ENCODE measurements around the gene CCDC152.
"Not testable (repeated sequence)": the region's sequence is repeated elsewhere in the genome, so short reads cannot be mapped to it uniquely, and the experiment has no call there.

The CCDC152 gene, protein sequence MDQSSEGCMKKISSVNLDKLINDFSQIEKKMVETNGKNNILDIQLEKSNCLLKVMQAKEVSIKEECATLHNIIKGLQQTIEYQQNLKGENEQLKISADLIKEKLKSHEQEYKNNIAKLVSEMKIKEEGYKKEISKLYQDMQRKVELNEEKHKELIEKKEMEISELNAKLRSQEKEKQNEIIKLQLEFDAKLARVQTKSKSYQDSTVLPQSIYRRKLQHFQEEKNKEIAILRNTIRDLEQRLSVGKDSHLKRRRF

DNA sequence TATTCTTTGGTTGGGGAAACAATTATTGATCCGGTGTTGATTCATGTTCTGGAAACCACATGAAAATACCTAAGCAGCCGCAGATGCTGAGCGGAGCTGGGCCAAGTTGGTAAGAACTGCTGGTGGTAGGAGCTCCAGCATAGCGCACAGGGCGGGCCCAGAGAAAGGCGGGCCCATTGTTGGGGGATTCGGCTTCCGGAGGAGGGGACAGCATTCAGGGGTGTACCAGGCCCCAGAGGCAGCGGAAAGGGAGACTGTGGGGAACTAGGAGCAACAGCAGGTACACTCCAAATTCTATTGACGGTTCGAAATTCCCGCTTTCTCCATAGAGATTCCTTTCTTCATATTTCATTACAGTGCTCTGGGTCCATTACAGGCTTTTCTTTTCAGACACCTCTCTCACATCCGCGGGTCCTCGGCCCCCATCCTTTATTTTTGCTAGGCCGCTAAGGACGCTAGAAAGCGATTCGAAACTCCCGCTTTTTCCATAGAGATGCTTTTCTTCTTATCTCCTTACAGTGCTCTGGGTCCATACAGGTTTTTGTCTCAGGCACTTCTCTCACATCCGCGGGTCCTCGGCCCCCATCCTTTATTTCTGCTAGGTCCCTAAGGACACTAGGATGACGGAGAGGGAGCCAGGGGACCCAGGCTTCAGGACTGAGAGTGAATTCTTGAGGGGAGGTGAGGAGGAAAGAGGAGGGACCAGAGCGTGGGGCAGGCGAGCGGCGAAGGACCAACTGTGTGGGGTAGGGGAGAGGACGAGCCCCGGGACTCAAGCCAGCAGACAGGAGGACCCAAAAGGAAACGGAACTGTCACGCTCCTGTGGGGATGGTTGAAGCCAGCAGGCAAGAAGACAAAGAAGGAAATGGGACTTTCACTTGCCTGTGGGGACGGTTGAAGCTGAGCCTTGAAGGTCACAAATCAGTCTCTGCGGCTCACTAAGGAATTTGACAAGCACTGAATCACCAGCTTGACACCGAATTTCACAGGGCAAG is at the start of gene CCDC152:
TSS of gene CCDC152 (plus strand) at position 213 of the 996 bp plus-strand sequence. CDS start 2,304 bp downstream, outside the sequence.
- peak; percentile 19 to 35 for DNase-seq (ENCODE audit: low read depth in 2 of 2)

DNA sequence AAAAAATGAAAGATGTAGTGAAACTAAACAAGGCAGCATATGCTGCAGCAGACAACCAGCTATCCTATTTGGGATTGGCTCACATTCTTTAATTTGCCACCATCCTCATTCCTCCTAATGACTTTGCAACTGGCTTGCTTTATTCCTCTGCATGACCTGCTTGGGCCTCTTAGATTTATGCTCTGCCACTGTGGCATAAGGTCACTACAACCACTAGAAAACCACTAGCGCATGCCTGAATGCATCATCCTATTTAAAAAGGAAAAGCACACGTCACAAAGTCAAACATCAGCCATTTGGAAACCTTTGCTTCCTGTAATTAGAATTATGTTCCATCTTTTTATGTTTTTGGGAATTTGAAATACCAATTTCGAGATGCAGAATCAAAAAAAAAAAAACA is 40.8 kb upstream of the CCDC152 start:
- DNase-seq (ENCODE audit: low read depth in 2 of 2) = no peak

DNA sequence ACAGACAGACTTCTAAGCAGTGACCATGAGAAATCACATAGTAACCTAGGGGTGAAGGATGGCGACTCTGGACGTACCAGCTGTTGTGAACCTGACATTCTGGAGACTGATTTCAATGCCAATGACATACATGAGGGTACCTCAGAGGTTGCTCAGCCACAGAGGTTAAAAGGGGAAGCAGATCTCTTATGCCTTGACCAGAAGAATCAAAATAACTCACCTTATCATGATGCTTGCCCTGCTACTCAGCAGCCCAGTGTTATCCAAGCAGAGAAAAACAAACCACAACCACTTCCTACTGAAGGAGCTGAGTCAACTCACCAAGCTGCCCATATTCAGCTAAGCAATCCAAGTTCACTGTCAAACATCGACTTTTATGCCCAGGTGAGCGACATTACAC is 38.0 kb upstream of the CCDC152 start:
- DNase-seq (ENCODE audit: low read depth in 2 of 2) = no peak

DNA sequence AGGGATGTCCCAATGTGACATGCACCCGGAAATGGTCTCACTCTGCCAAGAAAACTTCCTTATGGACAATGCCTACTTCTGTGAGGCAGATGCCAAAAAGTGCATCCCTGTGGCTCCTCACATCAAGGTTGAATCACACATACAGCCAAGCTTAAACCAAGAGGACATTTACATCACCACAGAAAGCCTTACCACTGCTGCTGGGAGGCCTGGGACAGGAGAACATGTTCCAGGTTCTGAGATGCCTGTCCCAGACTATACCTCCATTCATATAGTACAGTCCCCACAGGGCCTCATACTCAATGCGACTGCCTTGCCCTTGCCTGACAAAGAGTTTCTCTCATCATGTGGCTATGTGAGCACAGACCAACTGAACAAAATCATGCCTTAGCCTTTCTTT is 37.6 kb upstream of the CCDC152 start:
- no peak for DNase-seq (ENCODE audit: low read depth in 2 of 2)

DNA sequence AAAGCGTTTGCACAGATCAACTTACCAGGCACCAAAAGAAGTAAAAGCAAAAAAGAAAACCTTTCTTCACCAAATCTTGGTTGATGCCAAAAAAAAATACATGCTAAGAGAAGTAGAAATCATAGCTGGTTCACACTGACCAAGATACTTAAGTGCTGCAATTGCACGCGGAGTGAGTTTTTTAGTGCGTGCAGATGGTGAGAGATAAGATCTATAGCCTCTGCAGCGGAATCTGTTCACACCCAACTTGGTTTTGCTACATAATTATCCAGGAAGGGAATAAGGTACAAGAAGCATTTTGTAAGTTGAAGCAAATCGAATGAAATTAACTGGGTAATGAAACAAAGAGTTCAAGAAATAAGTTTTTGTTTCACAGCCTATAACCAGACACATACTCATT is 36.4 kb upstream of the CCDC152 start:
- no peak for DNase-seq (ENCODE audit: low read depth in 2 of 2)

DNA sequence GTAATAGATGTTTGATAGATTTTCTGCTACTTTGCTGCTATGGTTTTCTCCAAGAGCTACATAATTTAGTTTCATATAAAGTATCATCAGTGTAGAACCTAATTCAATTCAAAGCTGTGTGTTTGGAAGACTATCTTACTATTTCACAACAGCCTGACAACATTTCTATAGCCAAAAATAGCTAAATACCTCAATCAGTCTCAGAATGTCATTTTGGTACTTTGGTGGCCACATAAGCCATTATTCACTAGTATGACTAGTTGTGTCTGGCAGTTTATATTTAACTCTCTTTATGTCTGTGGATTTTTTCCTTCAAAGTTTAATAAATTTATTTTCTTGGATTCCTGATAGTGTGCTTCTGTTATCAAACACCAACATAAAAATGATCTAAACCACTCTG is 35.1 kb upstream of the CCDC152 start:
- no peak for DNase-seq (ENCODE audit: low read depth in 2 of 2)

DNA sequence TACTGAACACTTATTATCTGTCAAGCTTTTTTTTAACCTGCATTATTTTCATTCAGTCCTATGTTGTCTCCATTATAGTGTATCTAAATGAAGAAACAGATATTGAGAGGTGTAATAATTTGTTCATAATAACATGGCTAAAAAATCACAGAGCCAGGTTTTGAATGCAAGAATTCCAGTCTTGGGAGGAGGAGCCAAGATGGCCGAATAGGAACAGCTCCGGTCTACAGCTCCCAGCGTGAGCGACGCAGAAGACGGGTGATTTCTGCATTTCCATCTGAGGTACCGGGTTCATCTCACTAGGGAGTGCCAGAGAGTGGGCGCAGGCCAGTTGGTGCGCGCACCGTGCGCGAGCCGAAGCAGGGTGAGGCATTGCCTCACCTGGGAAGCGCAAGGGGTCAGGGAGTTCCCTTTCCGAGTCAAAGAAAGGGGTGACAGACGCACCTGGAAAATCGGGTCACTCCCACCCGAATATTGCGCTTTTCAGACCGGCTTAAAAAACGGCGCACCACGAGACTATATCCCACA is 22.0 kb upstream of the CCDC152 start:
- DNase-seq (ENCODE audit: low read depth in 2 of 2) = not testable (repeated sequence)

DNA sequence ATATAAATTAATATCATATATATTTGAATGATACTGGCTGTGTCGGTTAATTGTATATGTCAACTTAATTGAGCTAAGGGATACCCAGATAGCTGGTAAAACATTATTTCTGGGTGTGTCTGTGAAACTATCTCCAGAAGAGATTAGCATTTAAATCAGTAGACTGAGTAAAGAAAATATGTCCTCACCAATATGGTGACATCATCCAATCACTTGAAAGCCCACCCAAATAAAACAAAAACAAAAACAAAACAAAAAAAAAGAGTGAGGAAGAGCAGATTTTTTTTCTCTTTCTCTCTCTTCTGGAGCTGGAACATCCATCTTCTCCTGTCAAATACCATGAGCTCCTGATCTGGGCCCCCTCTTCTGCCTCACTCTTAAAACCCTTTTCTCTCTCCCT is 15.7 kb upstream of the CCDC152 start:
- no peak for DNase-seq (ENCODE audit: low read depth in 2 of 2)

DNA sequence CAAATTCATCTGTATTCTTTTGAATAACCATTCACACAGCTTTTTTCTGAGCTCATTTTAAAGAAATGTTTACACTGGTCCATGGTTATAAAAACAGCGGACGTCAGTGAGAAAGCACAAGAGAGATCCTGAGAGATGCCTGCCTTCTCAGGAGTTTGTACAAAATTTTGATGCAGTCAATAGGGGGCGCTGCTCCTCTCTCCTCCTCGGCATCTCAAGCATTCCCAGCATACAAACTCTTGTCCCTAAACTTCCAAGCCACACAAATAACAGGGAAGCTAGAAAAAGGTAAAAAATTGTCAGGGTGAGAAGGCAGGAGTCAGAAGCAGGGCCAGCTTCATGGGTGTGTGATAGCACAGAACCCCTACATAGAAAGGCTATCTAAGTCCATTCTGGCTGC is 11.2 kb upstream of the CCDC152 start:
- no peak for DNase-seq (ENCODE audit: low read depth in 2 of 2)

DNA sequence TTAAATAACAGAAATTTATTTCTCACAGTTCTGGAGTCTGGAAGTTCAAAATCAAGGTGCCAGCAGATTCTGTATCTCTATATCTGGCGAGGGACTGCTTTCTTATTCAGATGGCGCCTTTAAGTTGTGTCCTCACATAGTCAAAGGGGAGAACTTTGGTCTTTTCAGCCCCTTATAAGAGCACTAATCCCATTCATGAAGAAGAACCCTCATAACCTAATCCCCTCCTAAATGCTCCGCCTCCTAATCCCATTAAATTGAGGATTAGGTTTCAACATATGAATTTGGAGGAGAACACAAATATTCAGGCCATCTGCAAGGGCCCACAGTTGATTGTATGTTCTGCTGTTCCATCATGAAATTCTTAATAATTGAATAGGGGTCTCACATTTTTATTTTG is 10.8 kb upstream of the CCDC152 start:
- DNase-seq (ENCODE audit: low read depth in 2 of 2) = no peak

DNA sequence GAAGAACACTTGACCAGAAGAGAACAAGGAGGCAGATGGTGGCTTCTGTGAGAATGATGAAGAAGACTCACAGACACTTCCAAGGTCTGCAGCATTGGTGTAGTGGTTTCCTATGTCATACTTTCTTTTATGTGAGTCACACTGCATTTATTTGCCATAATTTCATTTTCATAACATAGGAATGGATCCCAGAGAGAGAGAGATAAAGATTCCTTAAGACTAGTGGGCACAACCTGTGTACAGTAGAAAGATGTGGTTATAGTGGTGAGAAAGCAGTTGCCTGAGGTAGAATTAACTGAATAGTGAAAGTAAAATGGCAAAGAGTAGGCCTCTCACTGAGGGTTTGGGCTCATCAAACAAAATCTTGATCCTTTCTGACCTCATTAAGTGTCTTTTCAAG is 7.6 kb upstream of the CCDC152 start:
- DNase-seq (ENCODE audit: low read depth in 2 of 2) = no peak

DNA sequence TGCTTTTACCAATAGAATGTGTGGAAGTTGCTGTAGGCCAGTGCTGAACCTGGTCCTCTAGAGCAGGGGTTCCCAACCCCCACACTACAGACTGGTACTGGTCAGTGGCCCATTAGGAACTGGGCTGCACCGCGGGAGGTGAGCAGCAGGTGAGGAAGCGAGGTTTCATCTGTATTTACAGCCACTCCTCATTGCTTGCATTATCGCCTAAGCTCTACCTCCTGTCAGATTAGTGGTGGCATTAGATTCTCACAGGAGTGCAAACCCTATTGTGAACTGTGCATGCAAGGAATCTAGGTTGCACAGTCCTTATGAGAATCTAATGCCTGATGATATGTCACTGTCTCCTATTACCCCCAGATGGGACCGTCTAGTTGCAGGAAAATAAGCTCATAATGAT is 6.1 kb upstream of the CCDC152 start:
- DNase-seq (ENCODE audit: low read depth in 2 of 2) = no peak

DNA sequence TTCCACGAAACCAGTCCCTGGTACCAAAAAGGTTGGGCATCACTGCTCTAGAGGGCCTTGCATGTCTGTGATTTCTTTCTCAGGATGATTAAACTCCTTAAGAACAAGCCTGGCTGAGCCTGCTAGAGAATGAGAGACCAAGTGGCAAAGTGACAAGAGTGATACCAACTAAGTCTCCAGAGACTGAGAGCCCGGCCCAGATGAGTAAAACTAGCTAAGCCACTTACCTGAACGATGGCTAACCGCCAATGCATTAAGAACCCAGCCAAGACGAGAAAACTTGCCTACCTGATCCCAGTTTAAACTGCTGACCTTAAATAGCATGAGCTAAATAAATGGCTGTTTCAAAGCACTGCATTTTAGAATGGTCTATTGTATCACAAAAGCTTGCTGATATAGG is 5.6 kb upstream of the CCDC152 start:
- DNase-seq (ENCODE audit: low read depth in 2 of 2) = no peak

DNA sequence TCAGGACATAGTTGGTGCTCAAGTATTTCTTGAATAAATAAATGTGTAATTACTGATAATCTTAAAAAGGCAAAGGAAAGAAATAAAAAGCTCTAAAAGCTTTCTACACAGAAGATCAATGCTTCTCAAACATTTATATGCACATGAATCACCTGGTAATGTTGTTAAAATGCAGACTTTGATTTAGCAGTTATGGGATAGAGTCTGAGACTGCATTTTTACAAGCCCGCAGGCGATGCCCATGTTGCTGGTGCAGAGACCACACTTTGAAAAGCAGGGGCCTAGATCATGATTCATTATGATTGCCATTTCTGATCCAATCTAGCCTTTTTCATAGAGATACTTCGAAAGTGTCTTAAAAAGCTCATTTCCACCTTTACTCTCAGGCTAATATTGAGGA is 3.5 kb upstream of the CCDC152 start:
- no peak for DNase-seq (ENCODE audit: low read depth in 2 of 2)

DNA sequence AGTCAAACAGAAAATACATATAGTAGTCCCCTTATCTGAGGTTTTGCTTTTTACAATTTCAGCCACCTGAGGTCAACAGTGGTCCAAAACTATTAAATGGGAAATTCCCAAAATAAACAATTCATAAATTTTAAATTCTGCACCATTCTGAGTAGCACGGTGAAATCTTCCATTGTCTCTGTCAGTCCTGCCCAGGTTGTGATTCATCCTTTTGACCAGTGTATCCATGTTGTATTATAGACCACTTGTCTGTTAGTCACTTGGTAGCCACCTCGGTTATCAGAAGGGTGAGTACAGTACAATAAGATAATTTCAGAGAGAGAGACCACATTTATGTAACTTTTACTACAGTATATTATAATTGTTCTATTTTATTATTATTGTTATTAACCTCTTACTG is 2.8 kb downstream of the CCDC152 start:
- DNase-seq (ENCODE audit: low read depth in 2 of 2) = no peak

DNA sequence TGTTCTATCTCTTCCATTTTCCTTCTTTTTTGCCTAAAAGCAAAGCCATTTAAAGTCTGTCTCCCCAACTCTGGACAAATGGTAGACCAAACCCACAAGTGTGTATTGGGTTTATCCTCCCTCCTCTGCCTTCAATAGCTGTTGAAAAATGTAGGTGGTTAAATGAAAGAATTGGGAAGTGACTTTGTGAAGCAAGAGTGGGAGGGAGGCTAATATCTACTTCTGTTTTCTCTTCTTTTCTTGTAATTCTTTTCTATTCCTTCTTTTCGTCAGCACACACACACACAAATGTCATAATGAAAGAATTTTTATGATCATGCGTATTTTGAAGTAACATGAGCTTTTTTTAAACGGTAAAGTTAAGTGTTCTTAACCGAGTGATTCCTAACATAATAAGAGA is 3.8 kb downstream of the CCDC152 start:
- no peak for DNase-seq (ENCODE audit: low read depth in 2 of 2)

DNA sequence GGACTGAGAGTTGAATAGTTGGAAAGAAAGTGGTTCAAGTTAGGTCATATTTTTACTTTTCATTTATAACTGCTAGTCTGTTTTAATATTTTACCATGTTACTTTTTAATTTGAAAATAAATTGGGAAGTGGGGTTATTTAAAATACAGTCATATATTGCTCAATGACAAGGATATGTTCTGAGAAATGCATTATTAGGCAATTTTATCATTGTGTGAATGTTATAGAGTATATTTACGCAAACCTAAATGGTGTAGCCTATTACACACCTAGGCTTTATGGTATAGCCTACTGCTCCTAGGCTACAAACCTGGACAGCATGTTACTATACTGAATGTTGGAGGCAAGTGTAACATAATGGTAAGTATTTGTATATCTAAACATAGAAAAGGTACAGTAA is 5.2 kb downstream of the CCDC152 start:
- DNase-seq (ENCODE audit: low read depth in 2 of 2) = no peak

DNA sequence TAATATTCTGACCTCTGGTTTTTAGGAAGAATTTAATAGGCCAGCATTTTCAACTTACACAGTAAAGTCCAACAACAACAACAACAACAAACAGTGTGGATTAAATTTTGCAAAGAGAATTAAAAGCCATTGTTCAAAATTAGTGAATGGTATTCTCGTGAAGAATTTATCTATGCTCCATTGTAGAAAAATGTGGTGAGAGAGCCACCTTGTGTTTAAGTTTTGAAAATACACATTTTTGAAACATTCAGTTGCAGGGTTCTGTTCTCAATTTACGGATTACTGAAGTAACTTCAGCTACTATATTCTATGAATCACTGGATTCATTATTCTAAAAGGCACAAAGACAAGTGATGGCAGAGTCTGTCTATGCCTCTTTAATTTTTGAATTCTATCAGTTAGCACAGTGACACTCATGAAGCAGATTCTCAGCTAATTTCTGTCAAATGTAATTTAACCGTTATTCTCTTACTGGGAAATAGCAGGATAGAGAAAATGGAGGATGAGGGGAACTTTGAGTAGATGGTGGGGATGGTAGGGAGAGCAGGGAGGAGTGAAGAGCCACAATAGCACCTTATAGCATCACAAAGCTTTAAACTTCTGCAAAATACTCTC is 11.0 kb downstream of the CCDC152 start:
- DNase-seq (ENCODE audit: low read depth in 2 of 2) = no peak

DNA sequence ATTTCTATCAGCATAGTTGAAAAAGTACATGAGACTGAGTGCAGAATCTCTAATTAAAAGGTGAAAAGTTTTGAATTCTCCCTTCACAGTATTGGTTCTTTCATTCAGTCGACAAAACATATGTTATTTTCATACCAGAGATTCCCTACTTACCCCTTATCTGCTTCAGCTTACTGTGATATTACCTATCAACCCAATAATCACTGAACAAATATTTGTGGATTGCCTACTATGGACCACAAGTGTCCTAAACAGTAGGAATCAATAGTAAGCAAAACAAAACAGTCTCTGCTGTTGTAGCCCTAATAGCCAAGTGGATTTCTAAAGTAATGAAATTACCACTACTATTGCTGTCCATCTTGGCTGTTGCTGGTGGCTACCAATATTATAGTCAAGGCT is 11.5 kb downstream of the CCDC152 start:
- no peak for DNase-seq (ENCODE audit: low read depth in 2 of 2)

DNA sequence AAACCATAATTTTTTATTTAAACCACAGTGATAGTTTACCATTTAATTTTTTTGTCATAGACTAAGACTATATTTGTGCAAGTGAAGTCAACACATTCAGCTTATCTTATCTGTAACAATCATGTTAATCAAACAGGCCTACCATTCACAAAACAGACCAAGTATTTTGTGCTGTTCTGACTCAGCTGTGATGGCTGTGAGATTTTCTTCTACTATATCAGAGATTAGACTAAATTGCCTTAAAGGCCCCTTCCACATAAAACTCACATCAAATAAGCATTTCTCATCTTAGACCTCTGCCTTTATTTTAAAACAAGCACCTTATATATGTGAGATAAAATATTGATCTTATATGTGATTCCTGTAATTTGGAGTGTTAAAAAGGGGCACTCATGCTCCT is 13.4 kb downstream of the CCDC152 start:
- DNase-seq (ENCODE audit: low read depth in 2 of 2) = no peak

DNA sequence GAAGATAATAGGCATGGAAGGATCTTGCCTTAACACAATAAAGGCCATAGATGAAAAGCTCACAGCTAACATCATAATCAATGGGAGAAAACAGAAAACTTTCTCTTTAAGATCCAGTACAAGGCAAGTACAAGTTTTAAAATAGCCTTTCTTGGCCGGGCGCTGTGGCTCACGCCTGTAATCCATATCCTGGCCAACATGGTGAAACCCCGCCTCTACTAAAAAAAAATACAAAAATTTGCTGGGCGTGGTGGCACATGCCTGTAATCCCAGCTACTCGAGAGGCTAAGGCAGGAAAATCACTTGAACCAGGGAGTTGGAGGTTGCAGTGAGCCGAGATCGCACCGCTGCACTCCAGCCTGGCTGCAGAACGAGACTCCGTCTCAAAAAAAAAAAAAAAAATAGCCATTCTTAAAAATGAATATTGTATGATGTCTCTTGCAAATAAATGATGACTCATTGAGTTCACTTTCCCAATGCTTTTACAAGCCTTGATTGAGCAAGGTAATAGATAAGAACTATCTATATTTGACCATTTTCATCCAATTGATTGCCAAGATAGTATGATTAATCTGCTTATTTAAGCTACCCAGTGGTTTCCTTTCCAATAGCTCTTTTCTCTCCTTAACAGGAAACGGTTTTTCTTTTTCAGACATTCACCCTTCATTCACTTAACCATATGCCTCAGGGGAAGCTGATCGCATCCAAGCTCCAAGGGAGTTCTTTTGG is 15.8 kb downstream of the CCDC152 start:
- DNase-seq (ENCODE audit: low read depth in 2 of 2) = no peak

DNA sequence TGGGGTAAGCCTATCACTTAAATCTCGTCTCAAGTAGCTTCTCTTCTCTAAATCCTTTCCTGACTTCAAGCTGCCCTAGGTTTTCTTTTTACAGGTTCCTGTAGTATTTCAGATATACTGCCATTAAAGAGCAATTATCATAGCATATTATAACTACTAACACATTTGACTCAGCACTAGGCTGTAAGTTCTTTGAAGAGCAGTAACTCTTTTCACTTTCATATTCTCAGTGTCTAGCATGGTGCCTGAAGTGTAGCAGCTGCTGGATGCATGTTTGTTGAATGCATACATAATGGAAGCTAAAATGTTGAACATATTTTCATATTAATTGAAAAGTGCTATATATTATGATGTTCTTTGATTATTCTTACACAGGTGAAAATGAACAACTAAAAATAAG is 22.5 kb downstream of the CCDC152 start:
- DNase-seq (ENCODE audit: low read depth in 2 of 2) = no peak
